Measurements from ENCODE around the gene NT5M. TPM values are rescaled to one million over a fixed set of nuclear protein-coding genes. Genes with fewer than 3 reads are reported as not detected.
"Not testable (repeated sequence)": the region's sequence is repeated elsewhere in the genome, so short reads cannot be mapped to it uniquely, and the experiment has no call there.

NT5M gene
- total RNA-seq, 2 donors from 2014 or later = 8.7 to 11.0 TPM

GRCh38 chr17:17280613-17281549 lies 22.3 kb upstream of the NT5M start, which contains the start of gene COPS3:
Gene COPS3 (minus strand): TSS chr17:17281246. CDS start chr17:17281186, 60 bp downstream.
- no peaks in the 10 kb centered on the region for H3K27me3 Mint-ChIP-seq (ENCODE audit: low read depth)
- H3K9me3 Mint-ChIP-seq = no peaks in the 10 kb centered on the region
- peak within 1 kb of the TSS; percentile 83 to 95 for H3K4me3 Mint-ChIP-seq
- DNase-seq (peak; percentile 97 to 98), ATAC-seq (replicated peaks in 1 of 2) (peak; percentile 94)
- peaks cover 49% of the 10 kb centered on the region for H3K4me1 Mint-ChIP-seq (ENCODE audit: low read depth)
- peaks cover 4 to 7% of the 10 kb centered on the region in 2 donors for H3K36me3 Mint-ChIP-seq (ENCODE audit: insufficient read depth in 2 of 2)
- H3K27ac Mint-ChIP-seq = peak within 1 kb of the TSS; percentile 90

DNA sequence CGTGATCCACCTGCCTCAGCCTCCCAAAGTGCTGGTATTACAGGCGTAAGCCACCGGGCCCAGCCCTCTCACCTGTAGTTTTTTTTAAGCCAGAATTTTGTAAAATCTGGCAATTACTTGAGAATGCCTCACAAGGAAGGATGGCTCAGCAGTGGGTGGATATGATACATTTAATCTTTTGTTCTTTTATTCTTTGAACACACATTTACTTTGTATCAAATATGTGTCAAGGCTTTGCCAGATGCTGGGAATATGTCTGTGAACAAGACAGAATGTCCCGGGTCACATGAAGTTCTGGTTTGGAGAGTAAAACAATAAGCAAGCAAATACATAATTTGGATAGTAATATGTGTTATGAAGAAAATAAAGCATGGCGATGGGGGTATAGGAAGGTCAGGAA lies 17.2 kb upstream of the NT5M start:
- H3K4me1 Mint-ChIP-seq (ENCODE audit: low read depth) = peaks cover 15% of the 10 kb centered on the region
- no peaks in the 10 kb centered on the region for H3K36me3 Mint-ChIP-seq (ENCODE audit: insufficient read depth in 2 of 2)
- H3K27me3 Mint-ChIP-seq (ENCODE audit: low read depth) = no peaks in the 10 kb centered on the region
- H3K27ac Mint-ChIP-seq = no peak overlapping the region
- DNase-seq (no peak), ATAC-seq (replicated peaks in 1 of 2) (no peak)
- no peak overlapping the region for H3K4me3 Mint-ChIP-seq
- H3K9me3 Mint-ChIP-seq = no peaks in the 10 kb centered on the region

GRCh38 chr17:17289086-17289485 lies 14.1 kb upstream of the NT5M start:
- ATAC-seq (replicated peaks in 1 of 2) (no peak), DNase-seq (no peak)
- Mint-ChIP-seq H3K4me3 (no peak overlapping the region), H3K36me3 (ENCODE audit: insufficient read depth in 2 of 2) (no peaks in the 10 kb centered on the region), H3K9me3 (no peaks in the 10 kb centered on the region), H3K27ac (no peak overlapping the region), H3K4me1 (ENCODE audit: low read depth) (no peaks in the 10 kb centered on the region), H3K27me3 (ENCODE audit: low read depth) (no peaks in the 10 kb centered on the region)

GRCh38 chr17:17289701-17290100 lies 13.5 kb upstream of the NT5M start:
- ATAC-seq (replicated peaks in 1 of 2) = no peak
- Mint-ChIP-seq H3K4me1 (ENCODE audit: low read depth) (no peaks in the 10 kb centered on the region), H3K36me3 (ENCODE audit: insufficient read depth in 2 of 2) (no peaks in the 10 kb centered on the region), H3K27ac (no peak overlapping the region), H3K27me3 (ENCODE audit: low read depth) (no peaks in the 10 kb centered on the region), H3K9me3 (no peaks in the 10 kb centered on the region), H3K4me3 (no peak overlapping the region)
- no peak for DNase-seq

DNA sequence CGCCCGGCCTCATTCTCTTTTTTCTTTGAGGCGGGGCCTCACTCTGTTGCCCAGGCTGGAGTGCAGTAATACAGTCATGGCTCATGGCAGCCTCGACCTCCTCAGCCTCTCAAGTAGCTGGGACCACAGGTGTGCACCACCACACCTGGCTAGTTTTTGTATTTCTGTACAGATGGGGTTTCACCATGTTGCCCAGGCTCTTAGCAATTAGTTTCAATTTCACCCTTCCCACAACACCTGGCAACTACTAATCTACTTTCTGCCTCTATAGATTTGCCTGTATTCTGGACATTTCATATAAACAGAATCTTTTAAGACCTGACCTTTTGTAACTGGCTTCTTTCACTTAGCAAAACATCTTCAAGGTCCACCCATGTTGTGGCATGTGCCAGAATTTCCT lies 8.0 kb upstream of the NT5M start:
- H3K27ac Mint-ChIP-seq = no peak overlapping the region
- DNase-seq (no peak), ATAC-seq (replicated peaks in 1 of 2) (no peak)
- no peaks in the 10 kb centered on the region for H3K27me3 Mint-ChIP-seq (ENCODE audit: low read depth)
- peaks cover 24% of the 10 kb centered on the region for H3K4me1 Mint-ChIP-seq (ENCODE audit: low read depth)
- no peaks in the 10 kb centered on the region for H3K36me3 Mint-ChIP-seq (ENCODE audit: insufficient read depth in 2 of 2)
- H3K9me3 Mint-ChIP-seq = peaks cover 0 to 2% of the 10 kb centered on the region in 2 donors
- no peak overlapping the region for H3K4me3 Mint-ChIP-seq

GRCh38 chr17:17297217-17297616 lies 6.0 kb upstream of the NT5M start:
- H3K4me3 Mint-ChIP-seq = no peak overlapping the region
- no peaks in the 10 kb centered on the region for H3K27me3 Mint-ChIP-seq (ENCODE audit: low read depth)
- DNase-seq (no peak), ATAC-seq (replicated peaks in 1 of 2) (no peak)
- H3K36me3 Mint-ChIP-seq (ENCODE audit: insufficient read depth in 2 of 2) = no peaks in the 10 kb centered on the region
- H3K4me1 Mint-ChIP-seq (ENCODE audit: low read depth) = peaks cover 34% of the 10 kb centered on the region
- H3K27ac Mint-ChIP-seq = peak overlapping the region; percentile 20
- H3K9me3 Mint-ChIP-seq = peaks cover 0 to 2% of the 10 kb centered on the region in 2 donors

- H3K36me3 Mint-ChIP-seq (ENCODE audit: insufficient read depth in 2 of 2) = no peaks in the 10 kb centered on the region
- peaks cover 36% of the 10 kb centered on the region for H3K4me1 Mint-ChIP-seq (ENCODE audit: low read depth)
- H3K27ac Mint-ChIP-seq = no peak overlapping the region
- ATAC-seq (replicated peaks in 1 of 2) = peak; percentile 51 to 55
- H3K9me3 Mint-ChIP-seq = peaks cover 0 to 2% of the 10 kb centered on the region in 2 donors
- H3K4me3 Mint-ChIP-seq = no peak overlapping the region
- no peaks in the 10 kb centered on the region for H3K27me3 Mint-ChIP-seq (ENCODE audit: low read depth)
- DNase-seq = no peak
These were observed 5.1 kb upstream of the NT5M start for GRCh38 chr17:17298108-17298507.

DNA sequence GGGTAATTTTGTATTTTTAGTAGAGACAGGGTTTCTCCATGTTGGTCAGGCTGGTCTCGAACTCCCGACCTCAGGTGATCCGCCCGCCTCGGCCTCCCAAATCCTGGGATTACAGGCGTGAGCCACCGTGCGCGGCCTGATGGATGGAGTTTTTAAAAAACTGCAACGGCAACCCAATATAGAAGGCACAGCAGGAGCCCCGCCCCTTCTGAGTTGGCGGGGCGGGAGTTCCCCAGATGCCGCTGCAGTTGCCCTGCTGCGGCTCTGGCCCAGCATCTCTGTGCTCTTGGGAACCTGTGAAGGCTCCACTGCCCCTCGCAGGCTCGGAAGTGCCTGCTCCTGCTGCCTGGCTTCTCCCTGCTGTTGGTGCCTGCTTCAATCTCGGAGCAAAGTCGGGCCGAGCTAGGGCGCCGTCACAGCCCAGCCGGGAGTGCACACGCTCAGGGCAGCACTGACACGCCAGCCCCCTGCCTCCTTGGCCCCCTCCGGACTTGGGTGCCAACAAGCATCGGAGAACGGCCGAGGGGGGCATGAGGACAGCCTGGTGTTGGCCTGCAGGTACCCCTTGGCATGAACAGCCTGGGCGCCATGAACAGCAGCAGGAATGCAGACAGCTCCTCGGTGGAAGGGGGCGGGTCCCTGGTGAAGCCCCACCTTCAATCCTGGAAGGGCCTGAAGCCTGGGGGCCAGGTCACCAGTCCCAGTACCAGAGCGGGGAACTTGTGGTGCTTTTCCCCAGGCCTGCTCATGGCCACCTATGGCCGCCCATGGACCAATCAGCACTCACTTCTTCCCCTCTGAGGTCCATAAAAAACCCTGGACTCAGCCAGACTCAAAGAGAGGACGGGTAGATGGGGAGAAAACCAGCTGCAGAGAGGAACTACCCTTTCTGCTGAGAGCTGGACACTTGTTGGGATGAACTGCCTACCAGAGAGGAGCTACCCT lies 2.3 kb upstream of the NT5M start:
- H3K9me3 Mint-ChIP-seq = peaks cover 0 to 2% of the 10 kb centered on the region in 2 donors
- no peaks in the 10 kb centered on the region for H3K36me3 Mint-ChIP-seq (ENCODE audit: insufficient read depth in 2 of 2)
- H3K4me1 Mint-ChIP-seq (ENCODE audit: low read depth) = peaks cover 54% of the 10 kb centered on the region
- peak; percentile 49 to 50 for ATAC-seq (replicated peaks in 1 of 2)
- peak; percentile 60 to 67 for DNase-seq
- H3K27ac Mint-ChIP-seq = no peak overlapping the region
- H3K27me3 Mint-ChIP-seq (ENCODE audit: low read depth) = no peaks in the 10 kb centered on the region
- H3K4me3 Mint-ChIP-seq = peak overlapping the region; percentile 71 to 78

DNA sequence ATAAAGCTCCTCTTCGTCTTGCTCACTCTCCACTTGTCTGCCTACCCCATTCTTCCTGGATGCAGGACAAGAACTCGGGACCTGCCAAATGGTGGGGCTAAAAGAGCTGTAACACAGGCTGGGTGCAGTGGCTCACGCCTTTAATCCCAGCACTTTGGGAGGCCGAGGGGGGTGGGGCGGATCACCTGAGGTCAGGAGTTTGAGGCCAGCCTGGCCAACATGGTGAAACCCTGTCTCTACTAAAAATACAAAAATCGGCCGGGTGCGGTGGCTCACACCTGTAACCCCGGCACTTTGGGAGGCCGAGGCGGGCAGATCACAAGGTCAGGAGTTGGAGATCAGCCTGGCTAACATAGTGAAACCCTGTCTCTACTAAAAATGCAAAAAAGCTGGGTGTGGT lies 1.5 kb upstream of the NT5M start:
- DNase-seq; H3K36me3 Mint-ChIP-seq (ENCODE audit: insufficient read depth in 2 of 2); H3K27me3 Mint-ChIP-seq (ENCODE audit: low read depth); H3K9me3 Mint-ChIP-seq; ATAC-seq (replicated peaks in 1 of 2); H3K27ac Mint-ChIP-seq: not testable (repeated sequence)
- H3K4me3 Mint-ChIP-seq = peak overlapping the region; percentile 75 to 83
- H3K4me1 Mint-ChIP-seq (ENCODE audit: low read depth) = peaks cover 52% of the 10 kb centered on the region

DNA sequence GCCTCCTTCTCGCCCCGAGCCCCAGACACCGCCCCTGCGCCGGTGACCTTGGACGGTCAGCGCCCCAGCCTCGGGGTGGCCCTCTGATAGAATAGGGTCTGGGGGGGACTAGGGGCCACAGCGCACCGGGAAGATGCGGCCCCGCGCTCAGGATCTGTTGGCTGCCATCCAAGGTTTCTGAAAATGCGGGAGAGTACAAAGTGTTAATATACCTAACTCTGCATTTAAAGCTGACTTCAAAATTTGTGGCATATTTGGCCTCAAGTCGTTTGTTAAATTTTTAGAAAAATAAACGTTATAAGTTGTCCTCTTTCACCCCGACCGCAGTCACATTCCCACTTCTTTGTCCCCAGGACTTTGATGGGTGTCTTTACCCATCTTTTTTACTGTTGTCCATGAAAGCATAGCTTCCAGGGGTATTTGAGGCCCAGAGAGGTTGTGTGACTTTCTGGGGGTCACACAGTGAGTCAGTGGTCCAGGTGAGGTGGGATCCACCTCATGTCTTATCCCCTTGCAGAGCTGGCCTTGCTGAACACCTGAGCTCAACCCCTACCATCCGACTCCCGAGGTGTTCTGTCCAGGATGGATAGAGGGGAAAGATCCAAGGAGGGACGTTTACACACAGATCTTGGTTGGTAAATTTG lies 796 bp downstream of the NT5M start:
- H3K4me1 Mint-ChIP-seq (ENCODE audit: low read depth) = peaks cover 31% of the 10 kb centered on the region
- peak overlapping the region; percentile 81 for H3K27ac Mint-ChIP-seq
- no peak for DNase-seq

DNA sequence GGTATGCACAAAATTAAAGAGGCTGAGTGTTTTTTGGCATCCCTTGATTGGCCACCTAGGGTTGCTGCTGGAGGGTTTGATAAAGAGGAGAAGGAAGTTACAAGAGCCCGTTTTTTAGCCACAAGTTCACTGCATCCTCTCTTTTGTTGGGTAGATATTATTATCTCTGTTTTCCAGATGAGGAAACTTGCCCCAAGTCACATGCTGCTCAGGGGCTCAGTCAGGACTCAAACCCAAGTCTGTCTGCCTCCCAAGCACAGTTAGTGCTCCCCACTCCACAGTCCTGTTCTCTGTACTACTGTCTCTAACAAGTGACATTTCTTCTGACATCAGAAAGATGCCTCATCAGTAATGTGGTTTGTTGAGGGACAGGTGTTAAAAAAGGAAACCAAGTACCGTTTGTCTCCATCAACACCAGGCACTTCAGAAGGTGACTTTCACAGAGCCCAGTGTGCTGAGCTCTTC lies 1.4 kb downstream of the NT5M start:
- peak overlapping the region; percentile 83 to 91 for H3K4me3 Mint-ChIP-seq
- peaks cover 0 to 2% of the 10 kb centered on the region in 2 donors for H3K36me3 Mint-ChIP-seq (ENCODE audit: insufficient read depth in 2 of 2)
- peak overlapping the region; percentile 81 for H3K27ac Mint-ChIP-seq
- peaks cover 31% of the 10 kb centered on the region for H3K4me1 Mint-ChIP-seq (ENCODE audit: low read depth)
- H3K27me3 Mint-ChIP-seq (ENCODE audit: low read depth) = no peaks in the 10 kb centered on the region
- DNase-seq (peak; percentile 22 to 34), ATAC-seq (replicated peaks in 1 of 2) (peak; percentile 50 to 62)
- H3K9me3 Mint-ChIP-seq = no peaks in the 10 kb centered on the region

More for the DNA sequence above, 796 bp downstream of the NT5M start:
- Mint-ChIP-seq H3K9me3 (no peaks in the 10 kb centered on the region), H3K36me3 (ENCODE audit: insufficient read depth in 2 of 2) (peaks cover 0 to 2% of the 10 kb centered on the region in 2 donors), H3K27me3 (ENCODE audit: low read depth) (no peaks in the 10 kb centered on the region), H3K4me3 (peak overlapping the region; percentile 83 to 91)
- no peak for ATAC-seq (replicated peaks in 1 of 2)

DNA sequence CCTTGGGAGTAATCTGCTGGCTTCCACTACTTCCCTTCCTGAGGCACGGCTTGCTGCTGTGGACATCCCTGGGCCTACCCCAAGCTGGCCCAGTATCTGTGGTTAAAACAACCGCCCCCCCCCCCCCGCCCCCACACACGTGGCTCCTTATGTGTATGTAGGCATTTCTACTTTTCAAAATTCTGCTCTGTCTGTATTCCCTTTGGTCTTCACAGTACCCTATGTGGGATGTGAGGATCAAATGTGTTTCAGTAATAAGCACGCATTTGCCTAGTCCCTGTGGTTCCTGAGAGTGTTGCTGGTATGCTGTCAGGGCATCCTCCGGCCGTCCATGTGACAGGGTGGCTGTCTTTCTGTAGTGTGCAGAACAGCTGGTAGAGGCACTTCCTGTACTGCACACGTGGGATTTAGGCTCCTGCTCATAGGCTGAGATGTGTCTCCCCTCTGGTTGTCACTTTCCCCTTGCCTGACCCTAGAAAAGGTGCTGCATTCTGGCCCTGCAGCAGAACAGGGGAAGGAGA lies 2.2 kb downstream of the NT5M start:
- no peaks in the 10 kb centered on the region for H3K27me3 Mint-ChIP-seq (ENCODE audit: low read depth)
- peaks cover 0 to 2% of the 10 kb centered on the region in 2 donors for H3K36me3 Mint-ChIP-seq (ENCODE audit: insufficient read depth in 2 of 2)
- peaks cover 28% of the 10 kb centered on the region for H3K4me1 Mint-ChIP-seq (ENCODE audit: low read depth)
- peak; percentile 54 to 55 for DNase-seq
- no peak overlapping the region for H3K27ac Mint-ChIP-seq
- ATAC-seq (replicated peaks in 1 of 2) = peak; percentile 66 to 68
- peak overlapping the region; percentile 83 to 91 for H3K4me3 Mint-ChIP-seq
- no peaks in the 10 kb centered on the region for H3K9me3 Mint-ChIP-seq
